ACHN (cell line): ENCODE results near the gene POTEJ.
"Not testable (repeated sequence)": the region's sequence is repeated elsewhere in the genome, so short reads cannot be mapped to it uniquely, and the experiment has no call there.

ENCODE experiments used
- DNase-seq: peaks from one replicate; pipeline ENCODE4 v3.0.0-alpha.2; 2015
- in situ Hi-C: cut with HindIII; loops from 2 replicates; pipeline ENCODE4 v1.10.0; 2017; ENCODE audit warnings: low sequenced_read_pairs, low pct_ligation_motif_present, low pct_unique_long_range_greater_than_20kb

POTEJ gene

GRCh38 chr2:130611140-130611539, at the start of gene POTEJ:
Gene POTEJ (plus strand): TSS chr2:130611440. CDS start chr2:130611533, 93 bp downstream.
- DNase-seq, in situ Hi-C loops: not testable (repeated sequence)

GRCh38 chr2:130566165-130566564, 45.1 kb upstream of the POTEJ start:
- in situ Hi-C loops, DNase-seq: not testable (repeated sequence)

GRCh38 chr2:130571929-130572328, 39.3 kb upstream of the POTEJ start:
- in situ Hi-C loops, DNase-seq: not testable (repeated sequence)

GRCh38 chr2:130574230-130574629, 37.0 kb upstream of the POTEJ start:
- DNase-seq, in situ Hi-C loops: not testable (repeated sequence)

GRCh38 chr2:130576209-130576784, 34.9 kb upstream of the POTEJ start:
- in situ Hi-C loops, DNase-seq: not testable (repeated sequence)

- in situ Hi-C loops, DNase-seq: not testable (repeated sequence)
These were observed 33.7 kb upstream of the POTEJ start for GRCh38 chr2:130577559-130577958.

GRCh38 chr2:130579121-130579520, 32.1 kb upstream of the POTEJ start:
- DNase-seq, in situ Hi-C loops: not testable (repeated sequence)

- DNase-seq, in situ Hi-C loops: not testable (repeated sequence)
These were observed 29.7 kb upstream of the POTEJ start for GRCh38 chr2:130581491-130581890.

GRCh38 chr2:130582970-130583369, 28.3 kb upstream of the POTEJ start:
- in situ Hi-C loops, DNase-seq: not testable (repeated sequence)

- in situ Hi-C loops, DNase-seq: not testable (repeated sequence)
These were observed 27.7 kb upstream of the POTEJ start for GRCh38 chr2:130583582-130583981.

GRCh38 chr2:130584726-130585125, 26.5 kb upstream of the POTEJ start:
- in situ Hi-C loops, DNase-seq: not testable (repeated sequence)

GRCh38 chr2:130588688-130589458, 22.4 kb upstream of the POTEJ start:
- in situ Hi-C loops, DNase-seq: not testable (repeated sequence)

GRCh38 chr2:130590170-130590841, 20.9 kb upstream of the POTEJ start:
- in situ Hi-C loops, DNase-seq: not testable (repeated sequence)

GRCh38 chr2:130590842-130591359, 20.3 kb upstream of the POTEJ start:
- in situ Hi-C loops, DNase-seq: not testable (repeated sequence)

- DNase-seq, in situ Hi-C loops: not testable (repeated sequence)
These were observed 18.3 kb upstream of the POTEJ start for GRCh38 chr2:130592791-130593414.

GRCh38 chr2:130594011-130594410, 17.2 kb upstream of the POTEJ start:
- DNase-seq, in situ Hi-C loops: not testable (repeated sequence)

GRCh38 chr2:130596757-130597156, 14.5 kb upstream of the POTEJ start:
- in situ Hi-C loops, DNase-seq: not testable (repeated sequence)

- DNase-seq, in situ Hi-C loops: not testable (repeated sequence)
These were observed 13.2 kb upstream of the POTEJ start for GRCh38 chr2:130597994-130598393.
